HEK293 (cell line): Measurements from ENCODE around the gene OR9G1.

Source experiments
- HIC1 ChIP-seq: fragments of 450-650 bp; formaldehyde crosslinking; IDR thresholded peaks from 2 replicates; pipeline ENCODE4 v1.5.1; 2016; ENCODE audit warnings: missing biosample characterization, missing genetic modification characterization
- ZBTB7A ChIP-seq: fragments of 450-650 bp; formaldehyde crosslinking; IDR thresholded peaks from 2 replicates; pipeline ENCODE4 v1.5.1; 2016; ENCODE audit warnings: low read depth, missing biosample characterization, missing genetic modification characterization
- ZFP3 ChIP-seq: fragments of 450-650 bp; formaldehyde crosslinking; IDR thresholded peaks from 2 replicates; pipeline ENCODE4 v1.5.1; 2016; ENCODE audit warnings: low read depth, missing biosample characterization, missing genetic modification characterization
- ZNF174 ChIP-seq: fragments of 450-650 bp; formaldehyde crosslinking; IDR thresholded peaks from 2 replicates; pipeline ENCODE4 v1.5.0; 2017; ENCODE audit warnings: missing biosample characterization, mild to moderate bottlenecking, missing genetic modification characterization
- ZNF677 ChIP-seq: fragments of 450-650 bp; IDR thresholded peaks from 2 replicates; pipeline ENCODE4 v1.5.0; 2018; ENCODE audit warnings: missing biosample characterization, mild to moderate bottlenecking, missing genetic modification characterization, moderate library complexity

Gene OR9G1

DNA sequence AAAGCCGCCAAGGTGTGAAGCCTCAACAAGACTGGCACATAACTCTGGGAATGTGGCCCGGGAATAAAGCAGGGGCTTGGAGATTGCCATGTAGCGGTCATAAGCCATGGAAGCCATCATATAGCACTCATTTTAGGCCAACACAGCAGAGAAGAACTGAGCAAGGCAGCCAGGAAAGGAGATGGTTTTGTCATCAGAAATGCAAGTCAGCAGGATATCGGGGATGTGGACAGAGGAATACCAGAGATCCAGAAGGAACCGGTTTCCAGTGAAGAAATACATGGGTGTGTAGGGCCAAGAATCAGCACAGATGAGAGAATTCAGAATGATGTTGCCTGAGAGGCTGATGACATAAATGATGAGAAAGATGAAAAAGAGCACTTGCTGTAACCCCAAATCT lies 52.6 kb downstream of the OR9G1 start (continued):
- TF ChIP-seq ZNF677 (tag by site-specific recombination) (no peak), ZFP3 (tag by site-specific recombination) (no peak), ZNF174 (tag by site-specific recombination) (no peak), HIC1 (no peak), ZBTB7A (tag by site-specific recombination) (no peak)
